HepG2 (cell line): ENCODE measurements around the gene DRAM1.
A peak's percentile ranks its signal among the peaks of the same experiment; 100 is the strongest.

Experiments used
- ZNF382 ChIP-seq: sonication (generic); formaldehyde crosslinking; IDR thresholded peaks from 2 replicates; pipeline ENCODE4 v1.5.0; 2020; ENCODE audit warnings: missing genetic modification reagents, mild to moderate bottlenecking, borderline replicate concordance
- TF ChIP-seq, protein P1 (sequence below): sonication (generic); formaldehyde crosslinking; IDR thresholded peaks from 2 replicates; pipeline ENCODE4 v1.5.0; 2020; ENCODE audit warnings: mild to moderate bottlenecking, missing genetic modification reagents, moderate library complexity
- TF ChIP-seq, protein P2 (sequence below): IDR thresholded peaks from 2 replicates; pipeline ENCODE4 v1.6.1; 2012; ENCODE audit warnings: inconsistent platforms
- TF ChIP-seq, protein P3 (sequence below): sonication (generic); formaldehyde crosslinking; IDR thresholded peaks from 2 replicates; pipeline ENCODE4 v1.4.0; 2020; ENCODE audit warnings: mild to moderate bottlenecking, missing genetic modification reagents, borderline replicate concordance
- TF ChIP-seq, protein P4 (sequence below): sonication (generic); formaldehyde crosslinking; IDR thresholded peaks from 2 replicates; pipeline ENCODE4 v1.5.1; 2020; ENCODE audit warnings: missing genetic modification reagents, mild to moderate bottlenecking, borderline replicate concordance

DNA sequence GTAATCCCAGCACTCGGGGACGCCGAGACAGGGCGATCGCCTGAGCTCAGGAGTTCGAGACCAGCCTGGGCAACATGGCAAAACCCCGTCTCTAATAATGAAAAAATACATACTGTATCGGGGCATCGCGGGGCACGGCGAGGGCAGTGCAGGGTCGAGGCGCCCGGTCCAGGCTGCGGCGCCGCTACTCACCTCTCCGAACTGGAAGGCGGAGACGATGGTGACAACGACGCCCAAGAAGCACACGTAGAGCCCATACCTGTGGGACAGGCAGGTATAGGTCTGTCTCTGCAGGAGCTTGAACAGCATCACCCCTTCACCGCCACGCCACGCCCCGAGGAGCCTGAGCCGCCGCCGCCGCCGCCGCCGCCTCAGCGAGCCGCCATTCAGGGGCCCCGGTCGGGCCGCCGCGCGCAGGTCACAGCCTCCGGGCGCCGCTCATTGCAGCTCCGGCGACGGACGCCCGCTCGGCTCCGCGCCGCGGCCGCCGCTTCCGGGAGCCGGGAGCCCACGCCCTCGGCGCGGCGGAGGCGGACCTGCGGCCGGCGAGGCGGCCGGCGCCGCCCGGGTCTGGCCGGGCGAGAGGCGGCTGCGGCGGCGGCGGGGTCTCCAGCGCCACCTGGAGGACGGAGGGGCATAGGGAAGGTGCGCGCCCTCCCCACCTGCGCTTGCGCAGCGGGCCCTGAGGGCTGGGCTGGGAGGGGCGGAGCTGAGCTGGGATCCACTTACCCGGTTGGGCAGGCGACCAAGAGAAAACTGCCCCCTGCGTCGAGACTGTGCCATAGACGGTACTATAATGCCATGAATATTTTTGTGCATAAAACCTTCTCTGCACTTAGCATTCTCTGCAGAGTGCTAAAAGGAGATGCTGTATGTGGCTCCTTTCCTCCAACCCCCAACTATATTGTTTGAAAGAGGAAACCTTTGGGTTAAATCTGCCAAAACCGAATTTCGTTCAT lies 46.7 kb upstream of the DRAM1 start, which contains the start of gene GNPTAB:
- TF ChIP-seq ZNF382 = no peak
- TF ChIP-seq, protein P1, sequence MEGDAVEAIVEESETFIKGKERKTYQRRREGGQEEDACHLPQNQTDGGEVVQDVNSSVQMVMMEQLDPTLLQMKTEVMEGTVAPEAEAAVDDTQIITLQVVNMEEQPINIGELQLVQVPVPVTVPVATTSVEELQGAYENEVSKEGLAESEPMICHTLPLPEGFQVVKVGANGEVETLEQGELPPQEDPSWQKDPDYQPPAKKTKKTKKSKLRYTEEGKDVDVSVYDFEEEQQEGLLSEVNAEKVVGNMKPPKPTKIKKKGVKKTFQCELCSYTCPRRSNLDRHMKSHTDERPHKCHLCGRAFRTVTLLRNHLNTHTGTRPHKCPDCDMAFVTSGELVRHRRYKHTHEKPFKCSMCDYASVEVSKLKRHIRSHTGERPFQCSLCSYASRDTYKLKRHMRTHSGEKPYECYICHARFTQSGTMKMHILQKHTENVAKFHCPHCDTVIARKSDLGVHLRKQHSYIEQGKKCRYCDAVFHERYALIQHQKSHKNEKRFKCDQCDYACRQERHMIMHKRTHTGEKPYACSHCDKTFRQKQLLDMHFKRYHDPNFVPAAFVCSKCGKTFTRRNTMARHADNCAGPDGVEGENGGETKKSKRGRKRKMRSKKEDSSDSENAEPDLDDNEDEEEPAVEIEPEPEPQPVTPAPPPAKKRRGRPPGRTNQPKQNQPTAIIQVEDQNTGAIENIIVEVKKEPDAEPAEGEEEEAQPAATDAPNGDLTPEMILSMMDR (CRISPR knock-in tag) = peak; percentile 86
- TF ChIP-seq, protein P2, sequence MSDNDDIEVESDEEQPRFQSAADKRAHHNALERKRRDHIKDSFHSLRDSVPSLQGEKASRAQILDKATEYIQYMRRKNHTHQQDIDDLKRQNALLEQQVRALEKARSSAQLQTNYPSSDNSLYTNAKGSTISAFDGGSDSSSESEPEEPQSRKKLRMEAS = peak; percentile 28; the same call in 1 of the 2 replicates
- TF ChIP-seq, protein P3, sequence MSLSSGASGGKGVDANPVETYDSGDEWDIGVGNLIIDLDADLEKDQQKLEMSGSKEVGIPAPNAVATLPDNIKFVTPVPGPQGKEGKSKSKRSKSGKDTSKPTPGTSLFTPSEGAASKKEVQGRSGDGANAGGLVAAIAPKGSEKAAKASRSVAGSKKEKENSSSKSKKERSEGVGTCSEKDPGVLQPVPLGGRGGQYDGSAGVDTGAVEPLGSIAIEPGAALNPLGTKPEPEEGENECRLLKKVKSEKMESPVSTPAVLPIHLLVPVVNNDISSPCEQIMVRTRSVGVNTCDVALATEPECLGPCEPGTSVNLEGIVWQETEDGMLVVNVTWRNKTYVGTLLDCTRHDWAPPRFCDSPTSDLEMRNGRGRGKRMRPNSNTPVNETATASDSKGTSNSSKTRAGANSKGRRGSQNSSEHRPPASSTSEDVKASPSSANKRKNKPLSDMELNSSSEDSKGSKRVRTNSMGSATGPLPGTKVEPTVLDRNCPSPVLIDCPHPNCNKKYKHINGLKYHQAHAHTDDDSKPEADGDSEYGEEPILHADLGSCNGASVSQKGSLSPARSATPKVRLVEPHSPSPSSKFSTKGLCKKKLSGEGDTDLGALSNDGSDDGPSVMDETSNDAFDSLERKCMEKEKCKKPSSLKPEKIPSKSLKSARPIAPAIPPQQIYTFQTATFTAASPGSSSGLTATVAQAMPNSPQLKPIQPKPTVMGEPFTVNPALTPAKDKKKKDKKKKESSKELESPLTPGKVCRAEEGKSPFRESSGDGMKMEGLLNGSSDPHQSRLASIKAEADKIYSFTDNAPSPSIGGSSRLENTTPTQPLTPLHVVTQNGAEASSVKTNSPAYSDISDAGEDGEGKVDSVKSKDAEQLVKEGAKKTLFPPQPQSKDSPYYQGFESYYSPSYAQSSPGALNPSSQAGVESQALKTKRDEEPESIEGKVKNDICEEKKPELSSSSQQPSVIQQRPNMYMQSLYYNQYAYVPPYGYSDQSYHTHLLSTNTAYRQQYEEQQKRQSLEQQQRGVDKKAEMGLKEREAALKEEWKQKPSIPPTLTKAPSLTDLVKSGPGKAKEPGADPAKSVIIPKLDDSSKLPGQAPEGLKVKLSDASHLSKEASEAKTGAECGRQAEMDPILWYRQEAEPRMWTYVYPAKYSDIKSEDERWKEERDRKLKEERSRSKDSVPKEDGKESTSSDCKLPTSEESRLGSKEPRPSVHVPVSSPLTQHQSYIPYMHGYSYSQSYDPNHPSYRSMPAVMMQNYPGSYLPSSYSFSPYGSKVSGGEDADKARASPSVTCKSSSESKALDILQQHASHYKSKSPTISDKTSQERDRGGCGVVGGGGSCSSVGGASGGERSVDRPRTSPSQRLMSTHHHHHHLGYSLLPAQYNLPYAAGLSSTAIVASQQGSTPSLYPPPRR = no peak
- TF ChIP-seq, protein P4, sequence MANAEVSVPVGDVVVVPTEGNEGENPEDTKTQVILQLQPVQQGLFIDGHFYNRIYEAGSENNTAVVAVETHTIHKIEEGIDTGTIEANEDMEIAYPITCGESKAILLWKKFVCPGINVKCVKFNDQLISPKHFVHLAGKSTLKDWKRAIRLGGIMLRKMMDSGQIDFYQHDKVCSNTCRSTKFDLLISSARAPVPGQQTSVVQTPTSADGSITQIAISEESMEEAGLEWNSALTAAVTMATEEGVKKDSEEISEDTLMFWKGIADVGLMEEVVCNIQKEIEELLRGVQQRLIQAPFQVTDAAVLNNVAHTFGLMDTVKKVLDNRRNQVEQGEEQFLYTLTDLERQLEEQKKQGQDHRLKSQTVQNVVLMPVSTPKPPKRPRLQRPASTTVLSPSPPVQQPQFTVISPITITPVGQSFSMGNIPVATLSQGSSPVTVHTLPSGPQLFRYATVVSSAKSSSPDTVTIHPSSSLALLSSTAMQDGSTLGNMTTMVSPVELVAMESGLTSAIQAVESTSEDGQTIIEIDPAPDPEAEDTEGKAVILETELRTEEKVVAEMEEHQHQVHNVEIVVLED (CRISPR knock-in tag) = no peak
